PC-3 (cell line): ENCODE results near the gene TCP11. TPM values are rescaled to one million over a fixed set of nuclear protein-coding genes. Genes with fewer than 3 reads are reported as not detected.

Experiments
- ATAC-seq: fragments of 200-7000 bp; cut with Tn5 transposase; 2 replicates; pipeline ENCODE4 v1.9.1; 2020; ENCODE audit warnings: mild to moderate bottlenecking, moderate library complexity
- BruUV-seq: library from RNA; stranded (reverse); fragments of 400-500 nt; replicated peaks from 2 replicates; lab custom pipeline; 2021; lab: Mats Ljungman, UMichigan
- CTCF ChIA-PET: fragments of 300-600 bp; sonication (Branson Sonifier 250); formaldehyde crosslinking; loops from one replicate; lab custom pipeline; 2022; ENCODE audit warnings: antibody characterized with exemption; lab: Charles Lee
- POLR2A ChIA-PET: fragments of 300-600 bp; sonication (Branson Sonifier 250); formaldehyde crosslinking; loops from one replicate; lab custom pipeline; 2022; ENCODE audit warnings: antibody characterized with exemption; ENCODE audit not compliant: unreplicated experiment; lab: Charles Lee
- DNase-seq: peaks from one replicate; pipeline ENCODE4 v3.0.0-alpha.2; 2015
- H2AFZ ChIP-seq: fragments of 300-600 bp; sonication (generic); 2 replicates; pipeline ENCODE4 v1.6.0; 2016; ENCODE audit warnings: antibody characterized with exemption, low read length
- H3F3A ChIP-seq: fragments of 300-600 bp; sonication (generic); one replicate; pipeline ENCODE4 v1.6.0; 2017; ENCODE audit warnings: antibody characterized with exemption, low read length, control low read depth, mild to moderate bottlenecking; ENCODE audit not compliant: unreplicated experiment
- H3K27ac ChIP-seq: fragments of 300-600 bp; sonication (generic); 2 replicates; pipeline ENCODE4 v1.5.1; 2016; ENCODE audit warnings: mild to moderate bottlenecking, low read length
- H3K27me3 ChIP-seq: fragments of 300-600 bp; sonication (generic); 2 replicates; pipeline ENCODE4 v1.6.1; 2016; ENCODE audit warnings: low read length, mixed read lengths
- H3K36me3 ChIP-seq: fragments of 300-600 bp; sonication (generic); 2 replicates; pipeline ENCODE4 v1.6.1; 2016; ENCODE audit warnings: low read depth, mixed run types, low read length, mixed read lengths
- H3K4me1 ChIP-seq: fragments of 300-600 bp; sonication (generic); 2 replicates; pipeline ENCODE4 v1.5.1; 2016; ENCODE audit warnings: low read length; ENCODE audit not compliant: insufficient read depth
- H3K4me2 ChIP-seq: fragments of 300-600 bp; sonication (generic); 2 replicates; pipeline ENCODE4 v1.6.0; 2016; ENCODE audit warnings: low read length
- H3K4me3 ChIP-seq: fragments of 300-600 bp; sonication (generic); 2 replicates; pipeline ENCODE4 v1.5.1; 2016; ENCODE audit warnings: mild to moderate bottlenecking, low read length, mixed read lengths
- H3K79me2 ChIP-seq: fragments of 300-600 bp; sonication (generic); 2 replicates; pipeline ENCODE4 v1.6.1; 2017; ENCODE audit warnings: low read length, mixed read lengths
- H3K9ac ChIP-seq: fragments of 300-600 bp; sonication (generic); 2 replicates; pipeline ENCODE4 v1.6.0; 2016; ENCODE audit warnings: mild to moderate bottlenecking, low read length
- H3K9me2 ChIP-seq: fragments of 300-600 bp; sonication (generic); replicated peaks from 2 replicates; pipeline ENCODE4 v1.6.1; 2016; ENCODE audit warnings: mixed run types, low read length, mixed read lengths
- H3K9me3 ChIP-seq: fragments of 300-600 bp; sonication (generic); 2 replicates; pipeline ENCODE4 v1.6.1; 2016; ENCODE audit warnings: low read length, mixed read lengths
- H4K20me1 ChIP-seq: fragments of 300-600 bp; sonication (generic); 2 replicates; pipeline ENCODE4 v1.6.1; 2016; ENCODE audit warnings: low read length, mixed read lengths
- EZH2 ChIP-seq: fragments of 300-600 bp; sonication (generic); IDR thresholded peaks from one replicate; pipeline ENCODE4 v1.6.1; 2017; ENCODE audit warnings: antibody characterized with exemption, mild to moderate bottlenecking, low read length; ENCODE audit not compliant: unreplicated experiment
- EZH2phosphoT487 ChIP-seq: fragments of 300-600 bp; sonication (generic); IDR thresholded peaks from 2 replicates; pipeline ENCODE4 v1.6.1; 2018; ENCODE audit warnings: mild to moderate bottlenecking, antibody characterized with exemption, low read length, borderline replicate concordance
- intact Hi-C: fragments of 100-400 bp; cut with micrococcal nuclease; formaldehyde crosslinking; loops from 2 replicates; pipeline ENCODE4 v1.9.0; 2023
- total RNA-seq: library from RNA; depleted of rRNA; stranded (reverse); fragments of >200 nt; gene quantifications from 2 replicates; pipeline ENCODE4 v1.2.3, GENCODE V29; 2014
- TF ChIP-seq, protein P1 (sequence below): fragments of 300-600 bp; sonication (generic); conservative IDR thresholded peaks from 2 replicates; pipeline ENCODE4 v1.5.1; 2017; ENCODE audit warnings: antibody characterized with exemption, low read depth, mild to moderate bottlenecking, low read length

Gene TCP11
- total RNA-seq, 1 experiment from 2014 or later = 1.3 TPM

DNA sequence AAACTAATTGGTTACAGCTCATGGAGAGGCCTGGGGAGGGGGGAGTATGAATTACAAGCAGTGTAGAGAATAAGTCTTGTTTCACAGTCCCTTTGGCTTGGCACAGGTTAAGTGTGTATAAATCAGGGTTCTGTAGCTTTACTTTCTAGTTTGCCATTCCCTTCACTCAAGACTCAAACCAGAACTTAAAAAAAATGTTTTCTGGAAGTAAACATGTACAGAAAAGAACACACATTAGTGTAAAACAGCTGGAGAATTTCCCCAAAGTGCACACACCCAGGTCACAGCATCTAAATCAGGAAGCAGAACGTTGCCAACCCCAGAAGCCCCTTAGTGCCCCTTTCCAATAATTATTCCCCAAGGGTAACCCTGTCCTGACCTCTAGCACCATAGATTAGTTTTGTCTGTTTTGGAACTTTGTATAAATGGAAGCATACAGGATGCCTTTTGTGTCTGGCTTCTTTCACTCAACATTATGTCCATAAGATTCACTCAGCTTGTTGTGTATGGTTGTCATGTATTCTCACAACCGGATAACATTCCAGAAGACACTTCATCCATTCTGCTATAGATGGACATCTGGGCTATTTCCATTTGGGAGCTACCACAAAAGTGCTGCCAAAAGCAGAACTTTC, 38.9 kb upstream of the TCP11 start:
- Histone ChIP-seq H3K79me2 (no peaks in the 10 kb centered on the region), H2AFZ (no peak overlapping the region), H3K27ac (no peak overlapping the region), H3K4me3 (no peak overlapping the region), H3K27me3 (no peaks in the 10 kb centered on the region), H3K4me2 (no peak overlapping the region), H3K36me3 (no peaks in the 10 kb centered on the region), H3K9me2 (no peaks in the 10 kb centered on the region), H3K9ac (no peak overlapping the region), H3K9me3 (no peaks in the 10 kb centered on the region), H4K20me1 (no peaks in the 10 kb centered on the region), H3F3A (no peaks in the 10 kb centered on the region), H3K4me1 (peaks cover 55% of the 10 kb centered on the region)
- ATAC-seq = no peak
- intact Hi-C loops = no loop called here
- ChIA-PET CTCF (no interaction called here), POLR2A (no interaction called here)
- no TSS peak for BruUV-seq
- no peak for DNase-seq
- TF ChIP-seq, protein P1, sequence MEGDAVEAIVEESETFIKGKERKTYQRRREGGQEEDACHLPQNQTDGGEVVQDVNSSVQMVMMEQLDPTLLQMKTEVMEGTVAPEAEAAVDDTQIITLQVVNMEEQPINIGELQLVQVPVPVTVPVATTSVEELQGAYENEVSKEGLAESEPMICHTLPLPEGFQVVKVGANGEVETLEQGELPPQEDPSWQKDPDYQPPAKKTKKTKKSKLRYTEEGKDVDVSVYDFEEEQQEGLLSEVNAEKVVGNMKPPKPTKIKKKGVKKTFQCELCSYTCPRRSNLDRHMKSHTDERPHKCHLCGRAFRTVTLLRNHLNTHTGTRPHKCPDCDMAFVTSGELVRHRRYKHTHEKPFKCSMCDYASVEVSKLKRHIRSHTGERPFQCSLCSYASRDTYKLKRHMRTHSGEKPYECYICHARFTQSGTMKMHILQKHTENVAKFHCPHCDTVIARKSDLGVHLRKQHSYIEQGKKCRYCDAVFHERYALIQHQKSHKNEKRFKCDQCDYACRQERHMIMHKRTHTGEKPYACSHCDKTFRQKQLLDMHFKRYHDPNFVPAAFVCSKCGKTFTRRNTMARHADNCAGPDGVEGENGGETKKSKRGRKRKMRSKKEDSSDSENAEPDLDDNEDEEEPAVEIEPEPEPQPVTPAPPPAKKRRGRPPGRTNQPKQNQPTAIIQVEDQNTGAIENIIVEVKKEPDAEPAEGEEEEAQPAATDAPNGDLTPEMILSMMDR = no peak
- TF ChIP-seq EZH2 (no peak), EZH2phosphoT487 (no peak)

DNA sequence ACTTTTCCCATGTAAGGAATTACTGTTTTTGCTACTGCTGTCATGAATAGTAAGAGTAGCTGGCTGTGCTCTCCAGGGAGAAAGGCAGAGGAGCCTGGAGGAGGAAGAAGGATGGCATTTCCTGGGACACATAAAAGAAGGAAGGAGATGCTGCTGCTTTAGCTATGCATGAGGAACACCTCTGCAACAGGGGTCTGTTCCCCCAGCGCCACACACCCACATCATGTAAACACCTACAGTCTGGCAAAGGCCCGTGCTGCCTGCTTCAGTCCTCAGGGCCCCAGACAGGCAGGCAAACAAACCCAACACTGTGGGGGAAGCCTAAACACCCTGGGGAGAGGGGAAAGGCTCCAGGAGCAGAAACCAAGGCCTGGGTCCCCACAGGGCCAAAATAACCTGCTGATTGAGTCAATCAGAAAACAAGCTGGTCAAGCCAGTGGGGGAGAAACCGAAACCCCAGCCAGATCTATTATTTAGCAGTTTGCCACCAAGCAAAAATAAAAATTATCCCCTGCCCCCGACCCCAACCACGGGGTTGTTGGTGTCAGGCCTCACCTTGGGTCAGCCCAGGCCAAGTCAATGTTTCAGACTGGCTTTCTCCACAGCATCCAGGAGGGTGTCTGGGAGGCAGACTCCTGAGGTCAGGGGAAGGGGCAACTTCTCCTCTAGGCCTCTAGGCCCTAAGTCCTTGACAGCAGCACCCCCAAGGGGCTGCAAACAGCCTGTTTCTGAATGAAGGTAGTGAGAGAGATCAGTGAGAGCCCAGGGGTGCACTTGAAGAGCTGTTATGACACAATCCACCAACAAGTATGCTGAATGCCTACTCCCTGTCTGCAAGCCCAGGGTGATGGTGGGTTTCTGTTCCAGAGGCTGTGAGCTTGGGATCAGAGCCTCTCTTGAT, 38.0 kb upstream of the TCP11 start:
- Histone ChIP-seq H3K9me3 (no peaks in the 10 kb centered on the region), H3K4me1 (peaks cover 48% of the 10 kb centered on the region), H2AFZ (no peak overlapping the region), H3K9ac (no peak overlapping the region), H4K20me1 (no peaks in the 10 kb centered on the region), H3K36me3 (no peaks in the 10 kb centered on the region), H3K4me2 (no peak overlapping the region), H3F3A (no peaks in the 10 kb centered on the region), H3K4me3 (no peak overlapping the region), H3K27ac (peak overlapping the region; percentile 65), H3K27me3 (no peaks in the 10 kb centered on the region), H3K9me2 (no peaks in the 10 kb centered on the region), H3K79me2 (no peaks in the 10 kb centered on the region)
- intact Hi-C loops = no loop called here
- no peak for DNase-seq
- CTCF ChIA-PET = no interaction called here
- POLR2A ChIA-PET = no interaction called here
- BruUV-seq = no TSS peak
- no peak for ATAC-seq
- TF ChIP-seq EZH2 = no peak
- no peak for TF ChIP-seq EZH2phosphoT487
- TF ChIP-seq, protein P1 = no peak

DNA sequence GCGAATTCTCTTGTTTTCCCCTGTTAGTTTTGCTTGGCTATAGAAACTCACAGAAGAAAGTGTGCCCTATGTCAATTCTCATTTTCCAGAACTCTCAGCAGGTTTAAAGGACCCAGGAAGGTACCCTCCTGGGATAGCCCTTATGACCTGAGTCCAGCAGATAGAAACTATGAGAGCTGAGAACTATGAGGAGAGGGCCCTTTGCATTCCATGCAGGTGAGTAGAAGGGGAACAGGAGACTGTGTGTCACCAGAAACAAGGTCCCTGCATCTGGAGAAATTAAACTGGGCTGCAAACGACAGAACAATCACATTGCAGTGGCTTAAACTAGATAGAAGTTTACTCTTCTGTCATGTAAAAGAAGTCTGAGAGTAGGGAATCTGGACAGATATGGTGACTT, 36.9 kb upstream of the TCP11 start:
- Histone ChIP-seq H3K9ac (peak overlapping the region; percentile 12; the same call in 1 of the 2 replicates), H3F3A (no peaks in the 10 kb centered on the region), H3K4me1 (peaks cover 50% of the 10 kb centered on the region), H3K4me2 (peak overlapping the region; percentile 8), H3K4me3 (no peak overlapping the region), H3K9me3 (no peaks in the 10 kb centered on the region), H3K79me2 (no peaks in the 10 kb centered on the region), H3K9me2 (no peaks in the 10 kb centered on the region), H3K27me3 (no peaks in the 10 kb centered on the region), H2AFZ (peak overlapping the region; percentile 42; the same call in 1 of the 2 replicates), H3K36me3 (no peaks in the 10 kb centered on the region), H3K27ac (peak overlapping the region; percentile 65), H4K20me1 (no peaks in the 10 kb centered on the region)
- TF ChIP-seq EZH2 = no peak
- TF ChIP-seq EZH2phosphoT487 = no peak
- TF ChIP-seq, protein P1 = no peak
- ATAC-seq (no peak), DNase-seq (no peak)
- BruUV-seq = TSS peak; percentile 59
- ChIA-PET CTCF (no interaction called here), POLR2A (no interaction called here)
- intact Hi-C loops = no loop called here
